Measurements from ENCODE around the gene CDKN1C.

GRCh38 chr11:2870460-2870859 is 15.1 kb downstream of the CDKN1C start:
- TF ChIP-seq ZNF560 (tag by site-specific recombination; IDR thresholded peaks at IDR 0.05; ENCODE audit: borderline replicate concordance), result no peak
- no peak for TF ChIP-seq CTCF (tag by site-specific recombination; IDR thresholded peaks at IDR 0.05)
